NCI-H2081 (cell line): ENCODE measurements around the gene SPINK9.
A peak's percentile ranks its signal among the peaks of the same experiment; 100 is the strongest.

Source experiments
- DNase-seq, 2 experiments: peaks; one replicate each; lab custom pipeline; 2025; lab: John Stamatoyannopoulos, UW

SPINK9 gene

DNA sequence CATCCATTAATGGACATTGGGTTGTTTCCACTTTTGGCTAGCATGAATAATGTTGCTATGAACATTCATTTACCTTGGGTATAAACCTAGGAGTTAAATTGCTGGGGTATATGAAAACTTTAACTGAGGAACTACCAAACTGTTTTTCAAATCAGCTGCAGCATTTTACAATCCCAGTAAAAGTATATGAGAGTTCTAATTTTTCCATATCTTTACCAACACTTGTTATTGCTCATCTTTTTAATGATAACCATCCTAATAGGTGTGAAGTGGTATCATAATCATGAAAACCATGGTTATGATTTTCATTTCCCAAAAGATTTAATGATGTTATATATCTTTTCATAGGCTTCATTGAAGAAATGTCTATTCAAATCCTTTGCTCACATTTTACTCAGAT lies 32.9 kb downstream of the SPINK9 start:
- DNase-seq, result no peak

DNA sequence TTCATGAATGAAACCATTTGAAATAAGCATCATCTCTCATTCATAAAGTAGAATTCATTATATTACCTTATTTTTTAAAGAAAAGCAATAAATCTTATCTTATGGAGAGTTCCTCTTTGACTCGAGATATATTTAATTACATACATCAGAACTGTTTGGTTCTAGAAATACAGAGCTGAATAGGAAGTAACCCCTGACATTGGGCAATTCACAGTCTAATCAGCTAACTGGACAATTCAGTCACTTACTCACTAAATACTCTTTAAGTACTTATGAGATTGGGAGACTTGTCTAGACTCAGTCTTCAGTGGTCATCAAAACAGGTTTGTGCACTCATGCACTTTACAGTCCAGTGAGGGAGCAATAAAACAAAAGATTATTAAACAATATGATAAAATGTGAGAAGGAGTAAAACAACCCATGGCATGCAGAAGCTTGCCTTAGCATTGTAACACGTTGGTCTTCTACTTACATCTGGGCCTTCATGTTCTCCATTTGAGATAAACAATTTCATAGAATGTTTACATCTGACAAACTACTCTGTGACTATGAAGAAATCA lies 36.9 kb downstream of the SPINK9 start:
- DNase-seq, result no peak

DNA sequence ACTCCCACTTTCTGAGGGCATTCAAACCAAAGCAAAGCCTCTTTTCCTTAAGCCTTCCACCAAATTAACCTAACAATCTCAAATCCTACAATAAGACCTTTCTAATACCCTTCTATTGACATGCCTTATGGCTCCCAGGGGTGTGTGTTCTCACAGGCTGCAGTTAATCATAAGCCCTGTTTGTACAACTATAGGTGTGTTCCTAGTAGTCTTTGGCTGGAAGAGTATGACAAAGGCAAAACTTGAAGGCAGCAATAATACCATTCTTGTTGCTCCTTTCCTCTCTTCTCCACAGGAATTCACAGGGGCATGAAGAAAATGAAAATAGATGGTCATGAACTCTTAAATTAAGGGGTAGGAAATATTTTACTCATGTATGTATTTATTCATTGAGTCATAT lies 37.5 kb downstream of the SPINK9 start:
- DNase-seq, result no peak

DNA sequence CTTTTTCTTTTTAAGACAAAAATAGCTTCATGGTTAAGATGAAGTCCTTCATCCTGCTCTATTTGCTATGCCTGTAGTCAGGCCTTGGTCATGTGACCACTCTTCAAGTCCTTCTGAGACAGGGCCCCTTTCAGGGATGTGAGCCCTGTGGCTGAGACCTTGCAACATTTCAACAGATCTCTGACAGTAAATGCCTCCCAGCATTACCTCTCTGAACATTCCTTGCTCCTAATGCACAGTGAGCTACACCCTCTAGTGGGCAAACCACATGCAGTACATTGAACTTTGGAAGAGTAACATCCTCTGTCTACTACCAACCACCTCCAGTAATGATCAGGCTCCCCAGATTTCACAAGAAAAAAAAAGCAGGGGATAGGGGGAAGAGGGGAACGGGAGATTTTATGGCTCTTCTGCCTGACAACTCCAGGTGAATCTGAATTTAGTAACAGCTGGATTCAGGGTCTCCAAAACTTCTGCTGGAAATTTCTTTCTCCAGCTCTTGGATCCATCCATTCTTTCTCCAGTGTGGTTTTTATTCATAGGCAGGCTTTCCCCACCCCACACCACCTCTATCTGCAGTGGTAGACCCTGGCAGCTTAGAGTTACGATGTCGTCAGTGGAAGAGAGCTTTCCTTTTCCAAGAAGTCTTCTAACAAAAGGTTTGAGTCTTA lies 39.5 kb downstream of the SPINK9 start:
- peak in 1 of 2 experiments; percentile 39 for DNase-seq

DNA sequence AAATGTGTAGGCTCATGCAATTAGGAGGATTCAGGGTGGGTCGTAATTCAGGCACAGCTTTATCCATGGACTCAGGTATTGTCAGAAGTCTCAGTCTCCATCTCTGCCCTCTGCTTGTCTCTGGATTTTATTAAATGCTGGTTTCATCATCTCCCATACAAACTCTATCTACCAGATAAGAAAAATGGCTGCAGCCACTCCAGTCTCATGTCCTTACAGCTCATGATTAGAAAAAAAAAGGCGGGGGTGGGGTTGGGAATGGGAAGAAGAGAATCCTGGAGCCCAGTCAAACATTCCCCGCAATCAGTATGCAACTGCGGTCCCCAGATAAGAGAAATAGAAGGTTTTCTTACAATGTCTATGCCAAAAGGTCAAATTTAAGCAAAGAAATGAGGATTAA lies 40.8 kb downstream of the SPINK9 start:
- DNase-seq, result no peak

DNA sequence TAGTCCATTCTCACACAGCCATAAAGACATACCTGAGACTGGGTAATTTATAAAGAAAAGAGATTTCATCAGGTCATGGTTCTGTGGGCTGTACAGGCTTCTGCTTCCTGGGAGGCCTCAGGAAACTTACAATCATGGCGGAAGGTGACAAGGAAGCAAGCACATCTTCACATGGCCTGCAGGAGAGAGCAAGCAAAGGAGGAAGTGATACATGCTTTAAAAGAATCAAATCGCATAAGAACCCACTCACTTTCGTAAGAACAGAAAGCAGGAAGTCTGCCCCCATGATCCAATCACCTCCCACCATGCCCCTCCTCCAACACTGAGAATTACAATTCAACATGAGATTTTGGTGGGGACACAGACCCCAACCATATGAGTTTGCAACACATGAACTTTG lies 43.3 kb downstream of the SPINK9 start:
- no peak for DNase-seq

DNA sequence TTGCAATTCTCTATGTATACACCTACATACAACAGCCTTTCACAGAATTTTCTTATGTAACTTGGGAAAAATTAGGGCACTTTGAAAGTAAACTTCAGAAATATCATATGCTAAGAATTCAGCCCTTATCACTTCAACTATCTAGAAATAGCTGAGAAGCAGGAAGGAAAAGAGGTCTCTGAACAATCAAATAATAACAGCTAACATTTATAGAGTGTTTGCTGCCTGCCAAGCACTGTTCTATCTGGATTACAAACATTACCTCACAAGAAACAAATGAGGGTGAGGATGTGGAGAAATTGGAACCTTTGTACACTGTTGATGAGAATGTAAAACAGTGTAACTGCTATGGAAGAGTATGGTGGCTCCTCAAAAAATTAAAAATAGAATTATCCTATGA lies 44.0 kb downstream of the SPINK9 start:
- DNase-seq, result no peak

DNA sequence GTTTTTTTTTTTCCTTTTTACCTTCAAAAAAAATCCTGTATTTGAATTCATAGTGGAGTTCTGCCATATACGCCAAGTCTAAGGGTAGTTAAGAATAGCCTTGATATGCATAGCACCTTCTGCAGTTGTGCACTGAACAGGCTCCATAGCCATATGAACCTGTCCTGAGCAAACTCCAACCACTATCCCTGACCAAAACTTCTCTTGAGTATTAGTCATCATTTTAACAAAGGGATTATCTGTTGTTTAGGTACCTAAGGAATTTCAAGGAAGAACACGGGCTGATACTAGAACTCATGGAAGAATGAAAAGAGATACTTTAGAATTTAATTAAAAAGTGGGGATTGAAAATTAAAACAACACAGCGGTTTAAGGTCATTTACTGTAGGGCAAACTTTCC lies 46.5 kb downstream of the SPINK9 start:
- no peak for DNase-seq

DNA sequence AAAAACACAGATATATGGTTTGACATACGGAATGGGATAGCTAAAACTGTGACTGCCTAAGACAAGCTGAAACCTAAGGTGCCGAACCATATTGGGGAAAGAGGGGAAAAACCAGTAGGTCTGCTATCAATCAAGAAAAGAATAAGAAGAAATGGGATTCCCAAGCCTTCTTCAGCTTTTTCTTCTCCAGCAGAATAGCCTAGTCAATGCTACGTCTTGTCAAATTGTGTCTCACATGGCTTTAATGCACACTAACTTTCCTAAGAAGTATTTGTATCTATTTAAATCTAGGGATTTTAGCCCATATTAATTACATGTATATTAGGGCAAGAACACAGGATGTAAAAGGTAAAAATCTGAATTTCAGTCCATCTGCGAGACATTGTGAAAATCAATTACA lies 47.6 kb downstream of the SPINK9 start:
- DNase-seq, result no peak

DNA sequence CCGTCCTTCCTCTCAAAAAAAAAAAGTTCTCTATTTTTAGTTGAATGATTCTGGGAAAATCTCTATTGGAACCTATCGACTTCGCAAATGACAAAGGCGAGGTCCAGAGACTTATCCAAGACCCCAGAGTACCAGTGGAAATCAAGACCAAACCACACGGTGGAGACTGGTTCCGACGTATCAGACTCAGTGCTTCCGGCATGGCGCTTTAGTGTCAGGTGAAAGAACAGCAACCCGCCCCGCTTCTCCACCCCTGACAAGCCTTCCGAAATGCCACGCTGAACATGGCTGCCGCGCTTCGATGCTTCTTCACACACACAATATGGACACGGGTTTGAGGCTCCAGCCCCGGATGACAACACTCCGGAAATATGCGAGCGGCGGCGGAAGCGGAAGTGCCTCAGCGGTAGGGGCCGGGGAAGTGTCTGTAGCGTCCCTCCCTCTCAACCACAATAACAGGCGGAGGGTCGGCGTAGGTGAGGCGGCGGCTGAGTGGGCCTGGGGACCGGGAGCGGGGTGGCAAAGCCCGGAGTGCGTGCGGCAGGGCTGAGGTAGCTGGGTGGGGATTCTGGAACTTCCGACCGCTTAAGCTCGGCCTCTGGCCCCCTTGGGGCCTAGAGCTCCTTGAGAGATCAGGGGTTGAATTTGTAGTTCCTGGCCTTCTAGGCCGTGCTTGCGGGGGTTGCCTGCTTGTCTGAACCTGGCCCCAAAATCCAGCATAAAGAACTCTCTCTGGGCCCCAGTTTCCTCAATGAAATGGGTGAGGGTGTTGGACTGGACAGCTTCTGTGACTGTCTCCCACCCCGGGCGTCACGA lies 48.4 kb downstream of the SPINK9 start, which contains the start of gene FBXO38:
TSS of gene FBXO38 (plus strand) at position 395 of the 816 bp plus-strand sequence. CDS start 10,819 bp downstream, outside the sequence.
- peak; percentile 94 to 96 for DNase-seq

DNA sequence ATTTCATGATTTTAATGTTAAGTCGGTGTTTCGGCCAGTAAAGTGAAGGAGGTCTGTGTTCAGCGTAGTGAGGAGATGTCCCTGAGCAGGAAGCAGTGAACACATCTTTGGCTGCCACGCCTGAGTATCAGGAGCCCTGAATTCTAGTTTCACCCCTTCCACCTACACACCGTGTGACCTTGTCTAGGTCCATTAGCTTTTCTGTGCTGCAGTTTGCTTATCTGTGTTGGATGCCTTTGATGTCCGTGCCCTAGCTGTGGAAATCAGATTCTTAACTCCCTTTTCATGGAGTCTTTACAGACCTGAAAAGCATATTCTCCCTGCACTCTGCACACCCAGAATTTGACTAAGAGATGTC lies 49.0 kb downstream of the SPINK9 start:
- DNase-seq, result peak in 1 of 2 experiments; percentile 9

DNA sequence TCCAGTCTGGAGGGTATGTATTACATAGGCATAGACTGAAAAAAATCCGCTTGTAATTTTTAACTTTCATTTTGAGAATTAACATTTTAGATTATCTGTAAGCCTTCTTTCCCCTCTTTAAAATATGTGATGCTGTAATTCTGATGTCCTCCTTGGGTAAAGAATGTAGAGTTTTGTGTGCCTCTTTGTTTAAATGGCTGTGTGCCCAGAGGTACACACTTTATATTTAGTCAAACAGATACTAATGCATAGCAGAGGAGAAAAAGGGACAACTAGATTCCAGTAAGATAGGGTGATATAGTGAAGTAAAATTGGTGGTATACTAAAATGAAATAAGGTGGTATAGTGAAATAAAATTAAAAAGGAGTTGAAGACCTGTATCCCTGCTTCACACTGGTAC lies 49.7 kb downstream of the SPINK9 start:
- no peak for DNase-seq

DNA sequence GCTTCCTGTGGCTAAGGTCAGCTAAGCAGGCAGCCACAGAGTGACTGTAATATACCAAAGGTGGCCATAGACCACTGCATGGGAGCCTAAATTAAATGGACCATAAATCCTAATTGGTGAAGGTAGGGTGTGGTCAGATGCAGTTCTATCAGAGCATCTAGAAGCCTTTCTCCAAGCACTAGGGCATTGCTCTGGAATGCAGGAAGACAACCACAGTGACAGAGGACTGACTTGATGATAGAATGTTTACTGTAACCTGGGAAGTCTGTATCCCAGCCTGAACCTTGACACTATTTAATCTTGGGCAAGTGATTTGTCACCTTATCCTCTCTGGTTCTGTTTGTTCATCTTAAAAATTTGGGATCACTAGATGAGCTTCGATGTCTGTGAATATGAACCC lies 50.7 kb downstream of the SPINK9 start:
- no peak for DNase-seq

DNA sequence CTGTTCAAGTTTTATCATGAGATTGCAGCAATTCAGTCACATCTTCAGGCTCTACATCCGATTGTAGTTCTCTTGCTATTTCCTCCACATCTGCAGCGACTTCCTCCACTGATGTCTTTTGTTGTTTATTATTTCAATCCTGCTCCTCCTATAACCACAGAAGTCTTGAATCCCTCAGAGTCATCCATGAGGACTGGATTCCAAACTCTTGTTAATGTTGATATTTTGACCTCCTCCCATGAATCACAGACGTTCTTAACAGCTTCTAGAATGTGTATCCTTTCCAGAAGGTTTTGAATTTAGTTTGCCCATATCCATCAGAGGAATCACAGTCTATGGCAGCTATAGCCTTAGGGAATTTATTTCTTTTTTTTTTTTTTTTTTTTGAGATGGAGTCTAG lies 52.0 kb downstream of the SPINK9 start:
- DNase-seq, result no peak

DNA sequence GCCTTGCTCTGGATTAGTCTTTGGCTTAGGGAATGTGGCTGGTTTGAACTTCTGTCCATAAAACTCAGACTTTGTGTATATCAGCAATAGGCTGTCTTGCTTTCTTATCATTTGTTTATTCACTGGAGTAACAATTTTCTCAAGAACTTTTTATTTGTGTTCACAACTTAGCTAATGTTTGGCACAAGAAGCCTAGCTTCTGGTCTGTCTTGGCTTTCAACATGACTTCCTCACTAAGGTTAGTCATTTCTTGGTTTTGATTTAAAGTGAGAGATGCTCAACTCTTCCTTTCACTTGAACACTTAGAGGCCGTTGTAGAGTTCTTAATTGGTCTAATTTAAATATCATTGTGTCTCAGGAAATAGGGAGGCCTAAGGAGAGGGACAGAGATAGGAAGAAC lies 53.3 kb downstream of the SPINK9 start:
- DNase-seq, result no peak
